PC-3 (cell line): ENCODE measurements around the gene FZR1. TPM values are rescaled to one million over a fixed set of nuclear protein-coding genes. Genes with fewer than 3 reads are reported as not detected.

ENCODE experiments used
- ATAC-seq: fragments of 200-7000 bp; cut with Tn5 transposase; 2 replicates; pipeline ENCODE4 v1.9.1; 2020; ENCODE audit warnings: mild to moderate bottlenecking, moderate library complexity
- BruUV-seq: library from RNA; stranded (reverse); fragments of 400-500 nt; replicated peaks from 2 replicates; lab custom pipeline; 2021; lab: Mats Ljungman, UMichigan
- CTCF ChIA-PET: fragments of 300-600 bp; sonication (Branson Sonifier 250); formaldehyde crosslinking; loops from one replicate; lab custom pipeline; 2022; ENCODE audit warnings: antibody characterized with exemption; lab: Charles Lee
- POLR2A ChIA-PET: fragments of 300-600 bp; sonication (Branson Sonifier 250); formaldehyde crosslinking; loops from one replicate; lab custom pipeline; 2022; ENCODE audit warnings: antibody characterized with exemption; ENCODE audit not compliant: unreplicated experiment; lab: Charles Lee
- DNase-seq: peaks from one replicate; pipeline ENCODE4 v3.0.0-alpha.2; 2015
- H2AFZ ChIP-seq: fragments of 300-600 bp; sonication (generic); 2 replicates; pipeline ENCODE4 v1.6.0; 2016; ENCODE audit warnings: antibody characterized with exemption, low read length
- H3F3A ChIP-seq: fragments of 300-600 bp; sonication (generic); one replicate; pipeline ENCODE4 v1.6.0; 2017; ENCODE audit warnings: antibody characterized with exemption, low read length, control low read depth, mild to moderate bottlenecking; ENCODE audit not compliant: unreplicated experiment
- H3K27ac ChIP-seq: fragments of 300-600 bp; sonication (generic); 2 replicates; pipeline ENCODE4 v1.5.1; 2016; ENCODE audit warnings: mild to moderate bottlenecking, low read length
- H3K27me3 ChIP-seq: fragments of 300-600 bp; sonication (generic); 2 replicates; pipeline ENCODE4 v1.6.1; 2016; ENCODE audit warnings: low read length, mixed read lengths
- H3K36me3 ChIP-seq: fragments of 300-600 bp; sonication (generic); 2 replicates; pipeline ENCODE4 v1.6.1; 2016; ENCODE audit warnings: low read depth, mixed run types, low read length, mixed read lengths
- H3K4me1 ChIP-seq: fragments of 300-600 bp; sonication (generic); 2 replicates; pipeline ENCODE4 v1.5.1; 2016; ENCODE audit warnings: low read length; ENCODE audit not compliant: insufficient read depth
- H3K4me2 ChIP-seq: fragments of 300-600 bp; sonication (generic); 2 replicates; pipeline ENCODE4 v1.6.0; 2016; ENCODE audit warnings: low read length
- H3K4me3 ChIP-seq: fragments of 300-600 bp; sonication (generic); 2 replicates; pipeline ENCODE4 v1.5.1; 2016; ENCODE audit warnings: mild to moderate bottlenecking, low read length, mixed read lengths
- H3K79me2 ChIP-seq: fragments of 300-600 bp; sonication (generic); 2 replicates; pipeline ENCODE4 v1.6.1; 2017; ENCODE audit warnings: low read length, mixed read lengths
- H3K9ac ChIP-seq: fragments of 300-600 bp; sonication (generic); 2 replicates; pipeline ENCODE4 v1.6.0; 2016; ENCODE audit warnings: mild to moderate bottlenecking, low read length
- H3K9me2 ChIP-seq: fragments of 300-600 bp; sonication (generic); replicated peaks from 2 replicates; pipeline ENCODE4 v1.6.1; 2016; ENCODE audit warnings: mixed run types, low read length, mixed read lengths
- H3K9me3 ChIP-seq: fragments of 300-600 bp; sonication (generic); 2 replicates; pipeline ENCODE4 v1.6.1; 2016; ENCODE audit warnings: low read length, mixed read lengths
- H4K20me1 ChIP-seq: fragments of 300-600 bp; sonication (generic); 2 replicates; pipeline ENCODE4 v1.6.1; 2016; ENCODE audit warnings: low read length, mixed read lengths
- EZH2 ChIP-seq: fragments of 300-600 bp; sonication (generic); IDR thresholded peaks from one replicate; pipeline ENCODE4 v1.6.1; 2017; ENCODE audit warnings: antibody characterized with exemption, mild to moderate bottlenecking, low read length; ENCODE audit not compliant: unreplicated experiment
- EZH2phosphoT487 ChIP-seq: fragments of 300-600 bp; sonication (generic); IDR thresholded peaks from 2 replicates; pipeline ENCODE4 v1.6.1; 2018; ENCODE audit warnings: mild to moderate bottlenecking, antibody characterized with exemption, low read length, borderline replicate concordance
- intact Hi-C: fragments of 100-400 bp; cut with micrococcal nuclease; formaldehyde crosslinking; loops from 2 replicates; pipeline ENCODE4 v1.9.0; 2023
- total RNA-seq: library from RNA; depleted of rRNA; stranded (reverse); fragments of >200 nt; gene quantifications from 2 replicates; pipeline ENCODE4 v1.2.3, GENCODE V29; 2014
- TF ChIP-seq, protein P1 (sequence below): fragments of 300-600 bp; sonication (generic); conservative IDR thresholded peaks from 2 replicates; pipeline ENCODE4 v1.5.1; 2017; ENCODE audit warnings: antibody characterized with exemption, low read depth, mild to moderate bottlenecking, low read length

Gene FZR1
- total RNA-seq, 1 experiment from 2014 or later = 53.6 TPM

GRCh38 chr19:3557461-3558248, 51.5 kb downstream of the FZR1 start, which contains the start of gene MFSD12:
Gene MFSD12, minus strand, starts transcription at chr19:3557586. Its CDS starts 183 bp downstream, at chr19:3557403.
- TSS peak; percentile 70 for BruUV-seq
- POLR2A ChIA-PET = no interaction called here

GRCh38 chr19:3563709-3564524, 57.8 kb downstream of the FZR1 start:
- Histone ChIP-seq H3K79me2 (no peaks in the 10 kb centered on the region), H3K27me3 (no peaks in the 10 kb centered on the region), H3F3A (no peaks in the 10 kb centered on the region), H3K9ac (no peak overlapping the region), H2AFZ (no peak overlapping the region), H3K27ac (no peak overlapping the region), H3K4me2 (no peak overlapping the region), H3K36me3 (no peaks in the 10 kb centered on the region), H3K9me3 (no peaks in the 10 kb centered on the region), H4K20me1 (no peaks in the 10 kb centered on the region), H3K9me2 (no peaks in the 10 kb centered on the region), H3K4me1 (peaks cover 12% of the 10 kb centered on the region), H3K4me3 (no peak overlapping the region)
- TF ChIP-seq EZH2 = no peak
- TF ChIP-seq, protein P1, sequence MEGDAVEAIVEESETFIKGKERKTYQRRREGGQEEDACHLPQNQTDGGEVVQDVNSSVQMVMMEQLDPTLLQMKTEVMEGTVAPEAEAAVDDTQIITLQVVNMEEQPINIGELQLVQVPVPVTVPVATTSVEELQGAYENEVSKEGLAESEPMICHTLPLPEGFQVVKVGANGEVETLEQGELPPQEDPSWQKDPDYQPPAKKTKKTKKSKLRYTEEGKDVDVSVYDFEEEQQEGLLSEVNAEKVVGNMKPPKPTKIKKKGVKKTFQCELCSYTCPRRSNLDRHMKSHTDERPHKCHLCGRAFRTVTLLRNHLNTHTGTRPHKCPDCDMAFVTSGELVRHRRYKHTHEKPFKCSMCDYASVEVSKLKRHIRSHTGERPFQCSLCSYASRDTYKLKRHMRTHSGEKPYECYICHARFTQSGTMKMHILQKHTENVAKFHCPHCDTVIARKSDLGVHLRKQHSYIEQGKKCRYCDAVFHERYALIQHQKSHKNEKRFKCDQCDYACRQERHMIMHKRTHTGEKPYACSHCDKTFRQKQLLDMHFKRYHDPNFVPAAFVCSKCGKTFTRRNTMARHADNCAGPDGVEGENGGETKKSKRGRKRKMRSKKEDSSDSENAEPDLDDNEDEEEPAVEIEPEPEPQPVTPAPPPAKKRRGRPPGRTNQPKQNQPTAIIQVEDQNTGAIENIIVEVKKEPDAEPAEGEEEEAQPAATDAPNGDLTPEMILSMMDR = no peak
- TF ChIP-seq EZH2phosphoT487 = no peak
- no TSS peak for BruUV-seq
- no peak for DNase-seq
- intact Hi-C loops = no loop called here
- CTCF ChIA-PET = no interaction called here
- ATAC-seq = no peak
- POLR2A ChIA-PET = no interaction called here

More at GRCh38 chr19:3557461-3558248, 51.5 kb downstream of the FZR1 start, which contains the start of gene MFSD12:
- no peaks in the 10 kb centered on the region for H3F3A ChIP-seq
- H3K4me2 ChIP-seq = peak within 1 kb of the TSS; percentile 97
- peak within 1 kb of the TSS; percentile 91 for H3K27ac ChIP-seq
- ATAC-seq (peak; percentile 87), DNase-seq (peak; percentile 89)
- peaks cover 19% of the 10 kb centered on the region; the same call in 1 of the 2 replicates for H3K4me1 ChIP-seq
- intact Hi-C loops = no loop called here
- H3K27me3 ChIP-seq = no peaks in the 10 kb centered on the region
- peak within 1 kb of the TSS; percentile 91 for H3K9ac ChIP-seq
- no peaks in the 10 kb centered on the region for H3K36me3 ChIP-seq
- H2AFZ ChIP-seq = peak within 1 kb of the TSS; percentile 92
- TF ChIP-seq, protein P1 = no peak
- no peak for TF ChIP-seq EZH2
- no peaks in the 10 kb centered on the region for H3K9me2 ChIP-seq
- no peaks in the 10 kb centered on the region for H3K9me3 ChIP-seq
- CTCF ChIA-PET = interaction anchor here (0.5 kb wide), 1 partner anchor 756 kb away, joined by 5 read pairs; no protein-coding TSS in a partner anchor
- H4K20me1 ChIP-seq = peaks cover 18% of the 10 kb centered on the region
- peaks cover 38% of the 10 kb centered on the region for H3K79me2 ChIP-seq
- H3K4me3 ChIP-seq = peak within 1 kb of the TSS; percentile 91
